Measurements from ENCODE around the gene GNAO1. TPM values are rescaled to one million over a fixed set of nuclear protein-coding genes. Genes with fewer than 3 reads are reported as not detected.
A peak's percentile ranks its signal among the peaks of the same experiment; 100 is the strongest.

GNAO1 gene
- total RNA-seq, 4 donors from 2014 or later: 2.7 to 12.9 (median 6.1) TPM

DNA sequence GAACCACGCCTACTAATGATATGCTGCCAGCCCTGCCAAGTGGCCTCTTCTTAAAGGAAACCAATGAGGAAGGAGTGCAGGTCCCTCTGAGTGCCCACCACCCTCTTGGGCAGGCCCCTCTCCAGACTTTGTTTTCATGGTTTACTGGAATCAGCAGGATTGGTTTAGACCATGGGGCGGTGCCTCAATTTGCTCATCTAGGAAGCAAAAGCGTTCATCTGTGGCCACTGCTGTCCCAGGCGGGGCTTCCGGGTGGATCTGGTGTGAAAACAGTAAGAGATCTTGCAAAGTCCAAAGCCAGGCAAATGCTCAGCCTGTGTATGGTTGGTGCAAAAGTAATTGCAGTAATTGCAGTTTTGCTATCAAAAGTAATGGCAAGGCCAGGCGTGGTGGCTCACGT is 162.7 kb downstream of the GNAO1 start:
- no peaks in the 10 kb centered on the region for H3K27me3 ChIP-seq
- 96% methylated on average over 7 of the region's 7 CpGs for WGBS, 2 donors
- DNase-seq (ENCODE audit: low spot score in 2 of 2): peak in 1 of 2 donors; percentile 2

DNA sequence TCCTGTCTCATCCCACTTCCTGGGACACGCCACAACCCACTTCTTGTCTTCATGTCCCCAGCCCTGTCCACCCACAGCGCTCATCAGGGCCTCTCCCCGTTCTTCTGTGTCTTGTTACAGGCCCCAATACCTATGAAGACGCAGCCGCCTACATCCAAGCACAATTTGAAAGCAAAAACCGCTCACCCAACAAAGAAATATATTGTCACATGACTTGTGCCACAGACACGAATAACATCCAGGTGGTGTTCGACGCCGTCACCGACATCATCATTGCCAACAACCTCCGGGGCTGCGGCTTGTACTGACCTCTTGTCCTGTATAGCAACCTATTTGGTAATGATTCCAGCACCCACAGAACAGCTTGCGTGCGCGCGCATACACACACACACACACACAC is 163.5 kb downstream of the GNAO1 start:
- 93 to 97% methylated on average over 17 of the region's 17 CpGs for WGBS, 2 donors
- H3K4me3 ChIP-seq: no peak overlapping the region
- TF ChIP-seq POLR2A (IDR thresholded peaks at IDR 0.05): no peak
- TF ChIP-seq, protein P1, sequence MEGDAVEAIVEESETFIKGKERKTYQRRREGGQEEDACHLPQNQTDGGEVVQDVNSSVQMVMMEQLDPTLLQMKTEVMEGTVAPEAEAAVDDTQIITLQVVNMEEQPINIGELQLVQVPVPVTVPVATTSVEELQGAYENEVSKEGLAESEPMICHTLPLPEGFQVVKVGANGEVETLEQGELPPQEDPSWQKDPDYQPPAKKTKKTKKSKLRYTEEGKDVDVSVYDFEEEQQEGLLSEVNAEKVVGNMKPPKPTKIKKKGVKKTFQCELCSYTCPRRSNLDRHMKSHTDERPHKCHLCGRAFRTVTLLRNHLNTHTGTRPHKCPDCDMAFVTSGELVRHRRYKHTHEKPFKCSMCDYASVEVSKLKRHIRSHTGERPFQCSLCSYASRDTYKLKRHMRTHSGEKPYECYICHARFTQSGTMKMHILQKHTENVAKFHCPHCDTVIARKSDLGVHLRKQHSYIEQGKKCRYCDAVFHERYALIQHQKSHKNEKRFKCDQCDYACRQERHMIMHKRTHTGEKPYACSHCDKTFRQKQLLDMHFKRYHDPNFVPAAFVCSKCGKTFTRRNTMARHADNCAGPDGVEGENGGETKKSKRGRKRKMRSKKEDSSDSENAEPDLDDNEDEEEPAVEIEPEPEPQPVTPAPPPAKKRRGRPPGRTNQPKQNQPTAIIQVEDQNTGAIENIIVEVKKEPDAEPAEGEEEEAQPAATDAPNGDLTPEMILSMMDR (IDR thresholded peaks at IDR 0.05): no peak
- no peaks in the 10 kb centered on the region for H3K36me3 ChIP-seq
- no peaks in the 10 kb centered on the region for H3K27me3 ChIP-seq
- H3K4me1 ChIP-seq: peaks cover 0 to 19% (median 5%) of the 10 kb centered on the region in 4 donors
- no peaks in the 10 kb centered on the region for H3K9me3 ChIP-seq
- H3K27ac ChIP-seq: no peak overlapping the region
- peak in 1 of 2 donors; percentile 15 for DNase-seq (ENCODE audit: low spot score in 2 of 2)

More for the DNA sequence above, 162.7 kb downstream of the GNAO1 start:
- no peak overlapping the region for H3K27ac ChIP-seq
- TF ChIP-seq EP300 (IDR thresholded peaks at IDR 0.05): no peak
- no peak for TF ChIP-seq POLR2A (IDR thresholded peaks at IDR 0.05)
- TF ChIP-seq, protein P1 (IDR thresholded peaks at IDR 0.05): no peak
- H3K4me1 ChIP-seq: peaks cover 0 to 19% (median 5%) of the 10 kb centered on the region in 4 donors
- no peaks in the 10 kb centered on the region for H3K36me3 ChIP-seq
- H3K4me3 ChIP-seq: no peak overlapping the region
- no peaks in the 10 kb centered on the region for H3K9me3 ChIP-seq

DNA sequence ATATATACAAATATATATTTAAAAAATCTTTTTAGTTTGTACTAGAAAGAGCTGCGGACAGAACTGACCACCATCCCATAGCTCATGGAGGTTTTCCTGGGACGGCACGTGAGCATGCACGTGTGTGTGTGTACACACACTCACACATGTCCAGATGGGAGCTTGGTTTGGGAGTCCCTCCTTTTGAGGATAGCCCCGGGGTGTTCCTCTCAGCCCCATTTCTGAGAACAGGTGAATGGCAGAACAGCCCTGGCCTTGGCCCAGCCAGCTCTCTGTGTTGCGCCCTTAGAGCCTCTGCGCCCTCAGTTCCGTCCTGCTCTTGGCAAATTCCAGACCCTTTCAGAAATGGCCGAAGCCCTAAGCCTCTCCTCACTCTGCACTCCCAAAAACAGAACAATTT is 163.9 kb downstream of the GNAO1 start:
- H3K4me1 ChIP-seq: peaks cover 0 to 19% (median 5%) of the 10 kb centered on the region in 4 donors
- 95 to 96% methylated on average over 9 of the region's 9 CpGs for WGBS, 2 donors
- H3K27me3 ChIP-seq: no peaks in the 10 kb centered on the region
- H3K27ac ChIP-seq: no peak overlapping the region
- TF ChIP-seq, protein P1 (IDR thresholded peaks at IDR 0.05): no peak
- TF ChIP-seq POLR2A (IDR thresholded peaks at IDR 0.05) (no peak), EP300 (IDR thresholded peaks at IDR 0.05) (no peak)
- DNase-seq (ENCODE audit: low spot score in 2 of 2): peak in 1 of 2 donors; percentile 7
- no peaks in the 10 kb centered on the region for H3K9me3 ChIP-seq
- no peak overlapping the region for H3K4me3 ChIP-seq
- H3K36me3 ChIP-seq: peaks cover 0 to 4% (median 0%) of the 10 kb centered on the region in 3 donors

DNA sequence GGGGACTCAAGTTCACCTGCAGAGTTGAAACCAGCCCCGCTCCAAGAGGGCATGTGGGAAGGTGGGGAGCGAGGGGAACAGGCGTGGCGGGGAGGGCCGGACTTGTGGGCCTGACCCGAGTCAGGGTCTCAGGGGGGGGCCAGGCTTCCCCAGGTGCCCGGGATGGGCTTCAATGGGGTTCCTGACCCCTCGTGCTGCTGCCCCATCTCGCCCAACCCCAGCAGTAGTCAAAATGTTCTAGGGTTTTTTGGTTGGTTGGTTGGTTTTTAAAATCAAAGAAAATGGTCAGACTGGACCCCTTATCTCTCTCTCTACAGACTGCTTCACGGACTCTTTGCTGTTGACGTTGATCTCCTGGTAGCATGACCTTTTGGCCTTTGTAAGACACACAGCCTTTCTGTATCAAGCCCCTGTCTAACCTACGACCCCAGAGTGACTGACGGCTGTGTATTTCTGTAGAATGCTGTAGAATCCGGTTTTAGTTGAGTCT is 164.5 kb downstream of the GNAO1 start:
- TF ChIP-seq, protein P1 (IDR thresholded peaks at IDR 0.05): no peak
- TF ChIP-seq EP300 (IDR thresholded peaks at IDR 0.05) (no peak), POLR2A (IDR thresholded peaks at IDR 0.05) (no peak)
- WGBS, 2 donors: 66 to 71% methylated on average over 14 of the region's 14 CpGs
- H3K27me3 ChIP-seq: no peaks in the 10 kb centered on the region
- H3K36me3 ChIP-seq: peaks cover 0 to 11% (median 0%) of the 10 kb centered on the region in 3 donors
- peaks cover 0 to 19% (median 5%) of the 10 kb centered on the region in 4 donors for H3K4me1 ChIP-seq
- peak overlapping the region in 1 of 4 donors; percentile 52 for H3K4me3 ChIP-seq
- no peaks in the 10 kb centered on the region for H3K9me3 ChIP-seq
- DNase-seq (ENCODE audit: low spot score in 2 of 2): peak in 1 of 2 donors; percentile 9
- H3K27ac ChIP-seq: peak overlapping the region in 1 of 4 donors; percentile 71

DNA sequence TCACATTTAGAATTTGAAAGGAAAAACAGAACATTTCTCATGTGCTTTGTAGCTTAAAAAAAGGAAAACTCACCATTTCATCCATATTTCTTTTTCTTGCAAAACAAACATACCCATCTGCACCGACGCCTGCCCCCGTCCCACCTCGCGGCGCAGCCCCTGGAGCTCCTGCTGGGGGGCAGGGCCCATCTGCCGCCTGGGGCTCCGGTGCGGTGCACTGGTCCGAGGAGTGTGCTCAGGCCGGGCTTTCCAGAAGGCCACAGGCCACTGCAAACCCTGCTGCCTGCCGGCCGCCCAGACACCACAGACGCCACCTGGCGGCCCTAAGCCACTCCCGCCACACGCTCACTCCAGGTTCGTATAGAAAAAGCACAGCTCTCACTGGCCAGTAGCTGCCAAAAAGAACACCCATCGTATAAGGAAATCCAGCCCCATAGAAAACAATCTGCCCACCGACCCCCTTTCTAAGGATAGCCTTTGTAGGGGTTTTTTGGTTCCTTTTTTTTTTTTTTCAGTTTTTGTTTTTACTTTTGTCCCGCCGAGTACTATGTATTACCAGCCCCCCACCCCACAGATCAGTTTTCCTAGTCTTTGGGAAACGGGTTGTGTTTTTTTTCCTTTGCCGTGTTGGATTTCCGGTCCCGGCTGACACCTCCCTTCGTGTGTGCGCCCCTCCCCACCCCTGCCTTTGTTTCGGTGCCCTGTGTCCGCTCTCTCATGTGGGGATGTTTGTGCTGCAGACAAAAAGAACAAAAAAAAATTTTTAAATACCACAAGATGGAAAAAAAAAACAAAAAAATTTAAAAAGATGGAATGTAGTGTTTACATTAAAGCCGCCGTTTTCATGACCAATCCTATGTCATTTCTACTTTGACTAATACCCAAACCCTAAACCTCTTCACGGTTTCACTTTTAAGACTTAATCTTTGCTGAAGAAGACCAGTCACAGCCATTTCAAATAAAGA is 165.3 kb downstream of the GNAO1 start:
- H3K27me3 ChIP-seq: no peaks in the 10 kb centered on the region
- H3K36me3 ChIP-seq: peaks cover 0 to 11% (median 0%) of the 10 kb centered on the region in 3 donors
- peak overlapping the region in 2 of 4 donors; percentile 30 to 71 for H3K27ac ChIP-seq
- no peaks in the 10 kb centered on the region for H3K9me3 ChIP-seq
- 2% methylated on average over 30 to 32 of the region's 33 CpGs for WGBS, 2 donors
- peak in 1 of 2 donors; percentile 24 for TF ChIP-seq EP300 (IDR thresholded peaks at IDR 0.05)
- TF ChIP-seq POLR2A (IDR thresholded peaks at IDR 0.05): no peak
- TF ChIP-seq, protein P1 (IDR thresholded peaks at IDR 0.05): peak; percentile 72 to 93 (median 85)
- peak; percentile 67 to 76 for DNase-seq (ENCODE audit: low spot score in 2 of 2)
- peak overlapping the region; percentile 29 to 52 (median 42) for H3K4me3 ChIP-seq
- peaks cover 0 to 19% (median 5%) of the 10 kb centered on the region in 4 donors for H3K4me1 ChIP-seq
